Fibroblast of skin of back (primary cell): ENCODE data around the gene SPPL2C.
"Not testable (repeated sequence)": the region's sequence is repeated elsewhere in the genome, so short reads cannot be mapped to it uniquely, and the experiment has no call there.

Source experiments
- DNase-seq: peaks from one replicate; pipeline ENCODE4 v3.0.0-alpha.2; 2013

The SPPL2C gene

GRCh38 chr17:45851022-45851421, 6.3 kb downstream of the SPPL2C start:
- no peak for DNase-seq

GRCh38 chr17:45851464-45851863, 6.8 kb downstream of the SPPL2C start:
- DNase-seq = no peak

- no peak for DNase-seq
Measured at GRCh38 chr17:45851873-45852272, 7.2 kb downstream of the SPPL2C start.

GRCh38 chr17:45852535-45853297, 8.0 kb downstream of the SPPL2C start:
- DNase-seq = peak; percentile 50

- DNase-seq = no peak
Measured at GRCh38 chr17:45854209-45854608, 9.5 kb downstream of the SPPL2C start.

GRCh38 chr17:45855691-45856336, 11.1 kb downstream of the SPPL2C start:
- DNase-seq = peak; percentile 7

- peak; percentile 30 for DNase-seq
Measured at GRCh38 chr17:45857977-45858708, 13.5 kb downstream of the SPPL2C start.

GRCh38 chr17:45861165-45861564, 16.5 kb downstream of the SPPL2C start:
- DNase-seq = no peak

GRCh38 chr17:45862127-45862526, 17.4 kb downstream of the SPPL2C start:
- not testable (repeated sequence) for DNase-seq

- DNase-seq = no peak
Measured at GRCh38 chr17:45863857-45864654, 19.4 kb downstream of the SPPL2C start.

GRCh38 chr17:45867171-45867570, 22.5 kb downstream of the SPPL2C start:
- DNase-seq = no peak

GRCh38 chr17:45867702-45868101, 23.0 kb downstream of the SPPL2C start:
- no peak for DNase-seq

- DNase-seq = no peak
Measured at GRCh38 chr17:45868276-45868675, 23.6 kb downstream of the SPPL2C start.

- DNase-seq = no peak
Measured at GRCh38 chr17:45869676-45870341, 25.1 kb downstream of the SPPL2C start.

- no peak for DNase-seq
Measured at GRCh38 chr17:45870342-45870974, 25.8 kb downstream of the SPPL2C start.

GRCh38 chr17:45871718-45872117, 27.0 kb downstream of the SPPL2C start:
- no peak for DNase-seq

GRCh38 chr17:45873728-45874127, 29.0 kb downstream of the SPPL2C start:
- no peak for DNase-seq

GRCh38 chr17:45874151-45874550, 29.5 kb downstream of the SPPL2C start:
- DNase-seq = no peak

GRCh38 chr17:45876539-45876938, 31.9 kb downstream of the SPPL2C start:
- no peak for DNase-seq

- no peak for DNase-seq
Measured at GRCh38 chr17:45877467-45877866, 32.8 kb downstream of the SPPL2C start.

- no peak for DNase-seq
Measured at GRCh38 chr17:45883063-45883462, 38.4 kb downstream of the SPPL2C start.

GRCh38 chr17:45886852-45887251, 42.2 kb downstream of the SPPL2C start:
- DNase-seq = no peak
